HG02852 (cell line): ENCODE results near the gene ACADVL.
"Not testable (repeated sequence)": the region's sequence is repeated elsewhere in the genome, so short reads cannot be mapped to it uniquely, and the experiment has no call there.

Experiments used
- ATAC-seq: cut with Tn5 transposase; IDR thresholded peaks from one replicate; pipeline ENCODE4 v1.9.1; 2021; ENCODE audit warnings: mild to moderate bottlenecking, moderate library complexity; ENCODE audit not compliant: unreplicated experiment

Gene ACADVL

GRCh38 chr17:7219812-7220592 is at the start of gene ACADVL, which contains the start of gene DLG4:
Gene ACADVL (plus strand): TSS chr17:7219938. CDS start chr17:7219985, 47 bp downstream.
Gene DLG4 (minus strand): TSS chr17:7219836.
- ATAC-seq, result peak; percentile 50

- not testable (repeated sequence) for ATAC-seq
Measured at GRCh38 chr17:7172522-7173191, 47.1 kb upstream of the ACADVL start.

GRCh38 chr17:7173687-7174602 is 45.8 kb upstream of the ACADVL start:
- no peak for ATAC-seq

- no peak for ATAC-seq
Measured at GRCh38 chr17:7174603-7175326, 45.0 kb upstream of the ACADVL start.

GRCh38 chr17:7175330-7175733 is 44.4 kb upstream of the ACADVL start:
- no peak for ATAC-seq

- ATAC-seq, result no peak
Measured at GRCh38 chr17:7176107-7176840, 43.5 kb upstream of the ACADVL start.

GRCh38 chr17:7176841-7177190 is 42.9 kb upstream of the ACADVL start:
- ATAC-seq, result no peak

- ATAC-seq, result no peak
Measured at GRCh38 chr17:7177191-7177953, 42.4 kb upstream of the ACADVL start.

GRCh38 chr17:7177954-7178477 is 41.7 kb upstream of the ACADVL start:
- ATAC-seq, result no peak

- no peak for ATAC-seq
Measured at GRCh38 chr17:7178973-7179316, 40.8 kb upstream of the ACADVL start.

- no peak for ATAC-seq
Measured at GRCh38 chr17:7179317-7180254, 40.2 kb upstream of the ACADVL start, which contains the start of gene ASGR1. Gene ASGR1 (minus strand): TSS chr17:7179370. CDS start chr17:7178563, 807 bp downstream.

- not testable (repeated sequence) for ATAC-seq
Measured at GRCh38 chr17:7182101-7182500, 37.6 kb upstream of the ACADVL start.

GRCh38 chr17:7183433-7184090 is 36.2 kb upstream of the ACADVL start:
- no peak for ATAC-seq

GRCh38 chr17:7184091-7184488 is 35.6 kb upstream of the ACADVL start:
- no peak for ATAC-seq

- no peak for ATAC-seq
Measured at GRCh38 chr17:7184647-7185046, 35.1 kb upstream of the ACADVL start.

- ATAC-seq, result no peak
Measured at GRCh38 chr17:7186241-7186640, 33.5 kb upstream of the ACADVL start.

- no peak for ATAC-seq
Measured at GRCh38 chr17:7190276-7190917, 29.3 kb upstream of the ACADVL start.
